ENCODE results near the gene SAMD5.

The SAMD5 gene

DNA sequence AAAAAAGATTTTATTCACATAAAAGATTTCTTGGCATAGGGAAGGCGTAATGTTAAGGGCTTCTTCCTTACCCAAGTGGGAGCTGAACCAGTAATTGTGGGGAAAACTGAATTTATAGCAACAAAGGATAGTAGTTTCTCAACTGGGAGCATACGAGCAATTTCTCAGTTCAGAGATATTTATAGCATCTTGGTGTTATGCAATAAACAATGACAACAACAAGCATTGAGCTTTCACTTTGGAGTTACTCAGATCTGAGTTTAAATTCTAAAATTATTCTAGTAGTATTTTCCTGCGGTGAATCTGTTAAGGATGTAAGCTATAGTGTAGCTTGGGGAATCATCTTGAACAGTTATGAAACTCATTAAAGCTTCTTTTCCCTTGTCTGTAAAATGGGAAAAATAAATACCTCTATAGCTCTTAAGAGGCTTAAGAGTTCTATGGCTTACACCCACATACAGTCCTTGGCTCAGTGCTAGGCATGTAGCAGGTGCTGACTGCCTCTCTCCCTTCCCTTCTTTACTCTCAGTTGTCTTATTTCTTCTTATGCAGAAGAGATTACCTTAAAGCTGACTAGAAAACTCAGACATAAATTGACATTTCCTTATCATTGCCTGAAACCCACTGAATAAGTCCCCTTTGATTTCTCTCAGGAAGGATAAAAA, 58.8 kb downstream of the SAMD5 start:
- DNase-seq (ENCODE audit: low read depth) = no peak

DNA sequence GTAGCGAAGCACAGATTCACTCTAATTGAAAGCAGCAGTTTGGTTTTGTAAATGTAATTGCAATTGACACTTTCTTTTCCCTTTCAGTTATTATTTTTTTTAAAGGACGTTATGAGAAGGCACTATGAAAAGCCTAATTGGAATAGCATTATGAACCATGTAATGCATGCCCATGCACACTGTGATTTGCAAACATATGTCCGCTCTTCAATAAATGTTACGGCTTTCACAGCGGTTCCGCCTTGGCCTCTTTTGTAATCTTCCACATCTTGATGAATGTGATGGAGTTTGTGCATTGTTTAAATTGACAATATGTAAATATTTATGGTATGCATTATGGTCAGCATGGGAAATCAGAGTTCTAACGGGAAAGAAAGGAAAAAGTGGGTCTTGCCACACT, 61.3 kb downstream of the SAMD5 start:
- no peak for DNase-seq (ENCODE audit: low read depth)

DNA sequence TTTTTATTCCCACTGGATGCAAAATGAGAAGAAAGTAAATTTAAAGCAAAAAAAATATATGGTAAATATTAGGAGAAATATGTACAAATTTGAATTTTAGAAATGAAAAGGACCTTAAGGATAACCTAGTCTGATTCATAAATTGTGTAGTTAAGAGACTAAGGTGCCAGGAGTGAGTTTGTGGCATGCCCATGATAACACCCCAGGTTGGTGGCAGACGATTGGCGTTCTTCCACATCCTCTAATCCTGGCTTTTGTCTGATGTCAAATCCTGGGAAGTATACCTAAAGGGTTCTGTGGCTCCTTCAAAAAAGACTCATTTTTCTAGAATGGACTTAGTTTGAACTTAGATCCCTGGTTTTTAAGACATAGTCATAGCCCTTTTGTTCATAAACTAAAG, 62.2 kb downstream of the SAMD5 start:
- no peak for DNase-seq (ENCODE audit: low read depth)

DNA sequence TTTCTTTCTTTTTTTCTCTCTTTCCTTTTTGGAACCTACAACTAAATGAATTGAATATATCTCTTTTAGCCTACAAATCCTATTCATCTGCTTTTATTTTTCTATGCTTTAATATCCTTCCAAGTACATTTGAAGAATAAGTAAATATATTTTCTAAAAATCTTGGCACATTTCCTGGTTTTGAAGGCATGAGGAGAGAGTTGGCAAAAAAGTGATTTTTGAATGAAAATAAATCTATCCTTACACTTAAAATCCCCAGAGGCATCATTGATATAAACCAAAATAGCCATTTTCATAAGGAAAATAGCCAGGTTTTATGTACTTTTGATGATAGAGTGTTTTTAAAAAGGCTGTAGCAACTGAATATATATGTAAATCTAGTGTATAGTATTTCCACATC, 69.0 kb downstream of the SAMD5 start:
- no peak for DNase-seq (ENCODE audit: low read depth)

DNA sequence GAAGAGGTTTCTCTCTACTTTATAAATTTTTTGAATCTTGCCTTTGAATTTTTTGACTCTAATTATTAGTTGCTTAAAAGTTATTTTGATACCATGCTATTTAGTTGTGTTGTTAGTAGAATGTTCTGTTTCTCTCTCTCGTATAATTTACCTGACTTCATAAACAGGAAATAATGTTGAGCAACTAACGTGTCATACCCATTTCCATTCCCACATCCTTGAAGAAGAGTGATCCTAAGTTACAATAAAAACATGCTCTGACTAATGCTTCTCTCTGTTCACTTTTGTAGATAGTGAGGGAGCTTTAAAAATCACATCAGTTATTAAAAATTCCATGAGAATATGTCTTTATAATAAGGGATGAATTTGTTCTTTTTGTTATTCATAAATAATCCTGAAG, 69.7 kb downstream of the SAMD5 start:
- no peak for DNase-seq (ENCODE audit: low read depth)

DNA sequence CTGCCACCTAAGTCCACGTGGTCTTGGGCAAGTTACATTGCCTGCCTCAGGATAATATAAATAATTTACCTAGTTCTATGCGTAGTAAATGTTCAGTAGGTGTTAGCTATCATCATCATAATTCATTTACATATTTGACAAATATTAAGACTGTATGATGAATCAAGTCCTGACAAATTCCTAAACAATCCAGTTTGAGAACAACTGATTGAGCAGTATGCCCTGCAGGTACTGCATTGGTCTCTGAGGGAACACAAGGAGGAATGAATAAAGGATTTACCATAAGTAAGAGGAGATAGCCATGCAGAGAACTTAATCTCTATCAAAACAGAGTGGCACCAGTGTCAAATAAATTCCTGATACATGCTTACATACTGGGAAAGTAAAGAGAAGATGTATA, 70.4 kb downstream of the SAMD5 start:
- no peak for DNase-seq (ENCODE audit: low read depth)

DNA sequence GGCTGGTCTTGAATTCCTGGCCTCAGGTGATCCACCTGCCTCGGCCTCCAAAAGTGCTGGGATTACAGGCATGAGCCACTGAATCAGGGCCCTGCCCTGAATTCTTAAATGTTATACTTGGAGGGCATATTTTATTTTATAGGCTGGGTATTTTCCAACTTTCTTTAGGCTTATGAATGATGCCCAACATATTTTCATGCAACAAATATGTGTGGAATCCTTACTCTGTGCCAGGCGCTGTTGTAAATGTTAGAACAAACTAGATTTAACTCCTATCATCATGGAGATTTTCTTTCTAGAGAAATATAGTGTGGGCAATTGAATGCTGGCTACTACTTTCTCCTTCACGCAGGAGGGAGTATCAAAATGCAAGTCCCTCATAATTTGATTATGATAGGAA, 71.2 kb downstream of the SAMD5 start:
- DNase-seq (ENCODE audit: low read depth) = no peak

DNA sequence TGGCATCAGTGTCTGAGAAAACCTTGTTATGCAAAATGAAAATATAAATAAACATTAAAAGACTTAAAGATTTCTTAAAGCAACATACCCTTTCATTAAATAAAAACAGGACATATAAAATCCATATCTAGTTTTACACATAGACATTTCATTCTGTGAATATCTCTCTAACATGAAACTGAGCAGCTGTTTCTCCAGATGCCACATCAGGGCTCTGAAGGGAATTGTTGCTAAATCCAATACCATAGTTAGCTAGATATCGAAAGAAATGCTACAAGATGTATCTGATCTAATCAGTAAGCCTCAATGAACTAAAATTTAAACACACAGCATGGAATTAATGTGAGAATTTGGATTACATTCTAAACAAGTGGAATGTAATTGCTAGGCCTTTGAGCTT, 74.5 kb downstream of the SAMD5 start:
- DNase-seq (ENCODE audit: low read depth) = no peak

DNA sequence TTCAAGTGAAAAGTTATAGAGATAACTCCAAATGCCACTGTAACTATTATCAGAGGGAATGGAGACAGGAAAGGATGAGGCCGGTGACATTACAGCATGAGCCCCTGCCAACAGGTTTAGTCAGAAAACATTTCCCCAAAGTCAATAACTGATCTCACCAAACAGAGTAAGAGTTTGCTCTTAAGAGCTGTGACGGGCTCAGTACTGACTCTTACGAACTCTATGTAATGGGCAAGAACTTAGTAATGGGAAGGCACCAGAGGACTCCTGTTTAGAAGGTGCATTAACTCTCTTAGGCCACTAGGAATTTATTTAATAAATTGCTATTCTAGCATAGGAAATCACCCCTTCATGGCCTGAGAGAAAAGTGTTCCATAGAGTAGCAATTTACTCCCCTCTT, 76.8 kb downstream of the SAMD5 start:
- no peak for DNase-seq (ENCODE audit: low read depth)

DNA sequence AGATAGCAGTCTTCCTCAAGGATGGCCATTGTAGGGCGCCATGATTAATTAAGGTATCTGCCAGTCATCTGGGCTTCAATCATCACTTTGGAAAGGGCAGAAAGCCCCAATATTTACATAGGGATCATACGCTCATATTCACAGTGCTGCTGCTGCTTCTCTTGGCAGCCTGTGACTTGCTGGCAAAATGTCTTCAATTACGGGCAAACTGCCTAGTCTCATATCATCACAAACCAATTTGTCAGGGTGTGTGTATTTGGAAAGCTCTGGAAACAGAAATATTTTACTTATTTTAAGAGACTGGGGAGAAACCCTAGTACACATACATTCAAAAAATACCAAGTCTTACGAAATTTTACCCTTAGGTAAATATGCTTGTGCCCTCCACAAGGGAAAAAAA, 77.6 kb downstream of the SAMD5 start:
- no peak for DNase-seq (ENCODE audit: low read depth)

DNA sequence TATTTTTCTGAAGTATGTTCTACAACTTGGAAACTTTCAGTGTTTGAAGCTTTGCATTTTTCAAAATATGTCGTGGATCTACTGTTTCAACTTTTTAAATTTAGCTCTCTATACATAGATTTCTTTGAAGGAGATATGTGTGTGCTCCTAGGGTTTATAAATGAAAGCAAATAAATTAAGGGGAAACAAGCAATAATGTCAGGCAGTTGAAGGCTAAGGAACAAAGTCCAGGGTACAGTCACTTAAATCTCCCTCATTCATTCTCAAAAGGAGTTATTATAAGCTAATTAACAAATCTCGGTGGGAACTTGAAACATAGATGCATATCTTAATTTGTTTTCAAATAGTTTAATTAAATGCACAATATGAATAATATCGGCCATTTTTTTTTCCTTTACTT, 79.4 kb downstream of the SAMD5 start:
- no peak for DNase-seq (ENCODE audit: low read depth)

DNA sequence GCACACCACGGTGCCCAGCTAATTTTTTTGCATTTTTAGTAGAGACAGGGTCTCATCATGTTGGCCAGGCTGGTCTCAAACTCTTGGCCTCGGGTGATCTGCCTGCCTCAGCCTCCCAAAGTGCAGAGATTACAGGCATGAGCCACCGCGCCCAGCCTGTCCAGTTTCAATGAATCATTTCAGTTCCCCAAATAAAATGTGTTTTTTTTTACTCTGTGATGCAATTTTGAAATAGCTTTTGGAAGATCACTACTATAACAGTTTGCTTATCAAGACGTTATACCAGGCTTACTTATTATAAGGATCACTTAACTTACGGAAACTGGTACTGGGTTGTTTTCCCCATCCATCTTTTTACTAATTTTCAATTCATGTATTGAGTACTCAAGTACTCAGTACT, 80.0 kb downstream of the SAMD5 start:
- DNase-seq (ENCODE audit: low read depth) = no peak

DNA sequence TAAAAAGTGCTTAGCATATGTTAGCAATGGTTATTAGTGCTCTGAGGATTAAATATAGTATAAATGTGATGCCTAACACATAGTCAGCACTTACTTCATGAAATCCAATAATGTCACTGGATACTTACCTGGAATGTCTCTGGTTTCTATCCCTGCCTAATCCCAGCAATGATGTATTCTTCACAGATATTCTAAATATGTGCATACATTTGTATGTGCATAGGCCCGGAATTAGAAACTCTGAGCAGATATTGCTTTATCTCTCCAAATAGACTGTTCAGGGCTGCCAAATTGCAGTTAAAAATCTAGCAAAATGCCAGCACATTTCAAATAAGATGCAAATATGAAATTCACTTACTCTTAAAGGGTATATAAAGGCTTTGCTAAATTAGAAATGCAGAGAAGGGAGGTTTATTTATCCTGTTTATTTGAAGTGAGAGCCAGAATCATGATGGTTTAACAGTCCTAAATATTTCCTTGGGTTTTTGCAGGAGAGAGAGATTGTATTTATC, 81.3 kb downstream of the SAMD5 start:
- no peak for DNase-seq (ENCODE audit: low read depth)

DNA sequence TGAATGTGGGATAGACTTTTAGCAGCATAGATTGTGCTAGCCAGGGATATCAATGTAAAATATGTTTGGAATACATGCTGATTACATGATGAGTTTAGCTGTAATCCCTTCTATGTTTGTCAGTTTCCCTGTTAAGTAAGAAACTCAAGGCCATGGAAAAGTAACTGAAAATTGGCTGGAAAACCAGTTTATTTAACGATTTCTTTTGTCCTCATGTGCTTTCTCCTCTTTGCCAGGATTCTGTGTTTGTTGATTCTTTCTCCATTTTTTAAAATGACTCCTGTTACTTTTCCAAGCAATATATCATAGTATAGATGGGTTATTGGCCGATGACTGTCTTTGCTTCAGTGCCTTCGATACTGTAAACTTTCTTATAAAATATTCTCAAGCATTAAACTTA, 87.5 kb downstream of the SAMD5 start:
- no peak for DNase-seq (ENCODE audit: low read depth)

DNA sequence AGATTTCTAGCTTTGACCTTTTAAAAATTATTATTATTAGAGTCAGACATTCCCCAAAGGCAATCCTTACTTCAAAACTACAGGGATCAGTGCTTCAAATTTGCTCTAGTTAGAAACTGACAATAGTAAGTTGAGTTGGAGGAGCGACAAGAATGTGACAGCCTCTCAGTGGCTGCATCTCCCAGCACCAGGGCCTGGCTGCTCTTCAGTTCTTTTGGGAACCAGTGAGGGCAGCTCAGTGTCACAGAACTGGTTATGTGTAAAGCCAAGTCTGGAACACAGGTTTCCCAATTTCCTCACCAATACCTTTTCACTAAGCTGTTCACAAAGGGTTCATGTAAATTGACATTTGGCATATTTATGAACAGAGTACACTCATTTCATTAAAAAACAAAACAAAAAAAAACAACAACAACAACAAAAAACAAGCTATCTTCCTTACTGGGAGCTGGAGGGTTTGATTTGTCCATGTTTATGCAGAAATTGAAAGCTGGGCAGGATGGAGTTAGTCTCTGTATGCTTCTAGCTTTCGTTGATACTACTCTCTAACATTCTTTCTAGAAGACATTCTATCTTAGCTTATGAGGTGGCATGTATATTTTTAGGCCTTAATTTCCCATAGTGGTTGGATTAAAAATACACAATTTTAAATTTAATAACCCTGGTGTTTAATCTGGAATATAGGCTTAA, 95.0 kb downstream of the SAMD5 start:
- DNase-seq (ENCODE audit: low read depth) = no peak

DNA sequence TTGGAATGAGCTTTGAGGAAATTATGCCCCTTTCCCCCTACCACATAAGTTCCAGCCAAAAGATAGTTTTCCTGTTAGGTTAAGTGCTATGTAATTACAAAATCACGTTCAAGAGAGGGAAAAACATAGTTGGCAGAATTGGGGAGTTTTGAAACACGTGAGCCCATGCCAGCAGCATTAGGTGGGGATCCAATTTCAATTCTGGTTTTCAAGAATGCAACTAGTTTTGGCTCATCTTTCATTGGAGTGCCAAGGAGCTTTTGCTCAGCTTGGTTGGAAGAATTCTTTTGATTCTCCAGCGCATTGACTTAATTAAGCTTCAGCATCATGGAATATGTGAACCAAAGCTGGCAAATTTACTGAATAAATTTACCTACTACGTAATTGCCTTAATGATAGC, 95.9 kb downstream of the SAMD5 start:
- no peak for DNase-seq (ENCODE audit: low read depth)

DNA sequence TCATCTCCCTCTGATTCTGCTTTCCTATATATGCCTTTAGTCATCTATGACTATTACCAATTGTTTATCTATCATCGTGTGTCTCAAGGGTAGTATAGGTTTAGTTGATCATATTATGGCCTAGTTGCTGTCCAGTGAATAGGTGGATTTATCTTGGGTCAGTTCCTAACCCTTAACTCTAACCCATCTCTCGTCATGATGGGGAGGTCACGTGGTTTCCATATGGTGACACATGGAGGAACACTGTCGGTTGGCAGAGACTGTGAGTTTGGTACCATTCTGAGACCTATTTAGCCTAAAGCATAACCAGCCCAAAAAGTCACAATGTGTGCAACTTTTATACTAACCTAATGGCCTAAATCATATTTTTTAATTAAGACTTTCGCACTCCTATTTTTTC, 103.5 kb downstream of the SAMD5 start:
- no peak for DNase-seq (ENCODE audit: low read depth)

DNA sequence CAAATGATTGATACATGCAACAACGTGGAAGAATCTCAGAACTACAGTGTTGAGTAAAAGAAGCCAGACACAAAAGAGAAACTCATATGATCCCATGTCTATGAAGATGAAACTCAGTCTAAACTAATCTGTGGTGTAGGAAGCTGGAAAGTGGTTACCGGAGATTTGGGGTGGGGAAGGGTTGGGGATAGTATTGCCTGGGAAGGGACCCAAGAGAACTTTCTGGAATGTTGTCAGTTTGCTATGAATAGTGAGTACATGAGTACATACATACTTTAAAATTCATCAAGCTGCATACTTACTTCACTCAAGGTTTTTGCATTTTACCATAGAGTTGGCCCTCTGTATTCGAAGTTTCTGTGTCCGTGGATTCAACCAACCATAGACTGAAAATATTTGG, 106.0 kb downstream of the SAMD5 start:
- DNase-seq (ENCODE audit: low read depth) = no peak

DNA sequence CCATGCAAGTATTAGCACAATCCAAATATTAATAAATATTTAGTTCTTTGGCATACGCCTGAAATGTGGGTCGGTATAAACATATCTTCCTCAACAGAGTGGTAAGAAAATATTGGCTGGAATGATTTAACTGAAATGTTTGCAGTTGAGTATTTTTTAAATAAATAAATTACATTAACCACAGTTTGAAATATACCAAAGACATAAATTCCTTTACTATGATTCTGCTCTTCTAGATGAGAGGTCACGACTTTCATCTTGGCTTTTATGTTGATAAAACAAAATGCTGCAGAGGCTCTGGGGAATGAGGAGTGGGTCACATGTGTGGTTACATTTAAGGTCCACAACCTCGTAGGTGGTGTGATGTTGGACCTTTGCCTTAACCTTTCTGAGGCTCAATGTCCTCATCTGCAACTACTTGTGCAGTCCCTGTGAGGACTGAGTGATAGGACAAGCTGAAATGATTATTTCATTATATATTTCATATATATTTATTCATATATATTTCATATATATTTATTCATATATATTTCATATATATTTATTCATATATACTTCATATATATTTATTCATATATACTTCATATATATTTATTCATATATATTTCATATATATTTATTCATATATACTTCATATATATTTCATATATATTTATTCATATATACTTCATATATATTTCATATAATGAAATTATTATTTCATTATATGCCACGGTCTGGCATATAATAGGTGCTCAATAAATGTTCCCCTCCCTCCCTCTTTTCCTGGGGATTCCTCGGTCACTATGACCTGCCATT, 107.4 kb downstream of the SAMD5 start:
- DNase-seq (ENCODE audit: low read depth) = no peak

DNA sequence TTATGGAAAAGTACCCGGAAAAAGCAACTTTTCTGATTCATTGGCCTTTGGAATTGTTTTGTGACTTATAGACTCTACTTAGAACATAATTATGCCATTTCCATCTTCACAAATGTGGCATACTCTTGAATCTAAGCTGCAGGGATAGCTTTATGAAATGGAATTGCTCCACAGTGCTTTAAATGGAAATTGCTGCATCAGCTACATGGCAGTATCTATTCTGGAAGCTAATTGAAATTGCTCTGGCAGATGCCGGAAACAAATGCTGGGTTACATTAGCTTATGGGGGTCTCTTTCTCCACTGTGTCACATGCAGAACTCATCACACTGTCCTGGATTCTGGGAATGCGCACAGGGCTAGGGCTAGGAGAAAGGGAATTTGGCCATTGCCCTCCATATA, 108.9 kb downstream of the SAMD5 start:
- no peak for DNase-seq (ENCODE audit: low read depth)

DNA sequence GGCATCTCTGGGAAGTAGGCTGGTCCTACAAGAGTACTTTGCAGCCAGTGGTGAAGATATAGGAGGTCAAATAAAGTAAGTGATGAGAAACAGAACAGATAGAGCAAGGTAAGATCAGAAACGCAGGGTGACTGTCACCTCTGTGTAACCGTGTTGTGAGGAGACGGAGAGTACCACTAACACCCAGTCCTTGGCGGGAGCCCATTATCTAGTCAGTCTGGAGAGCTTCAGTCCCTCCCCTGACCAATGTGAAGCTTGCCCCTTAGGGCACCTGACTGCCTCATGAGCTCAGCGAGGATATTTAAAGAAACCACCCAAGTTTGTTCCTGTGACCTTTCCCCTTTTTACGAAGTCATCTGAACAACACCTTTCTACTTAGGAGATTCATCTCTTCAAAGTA, 110.0 kb downstream of the SAMD5 start:
- DNase-seq (ENCODE audit: low read depth) = no peak

DNA sequence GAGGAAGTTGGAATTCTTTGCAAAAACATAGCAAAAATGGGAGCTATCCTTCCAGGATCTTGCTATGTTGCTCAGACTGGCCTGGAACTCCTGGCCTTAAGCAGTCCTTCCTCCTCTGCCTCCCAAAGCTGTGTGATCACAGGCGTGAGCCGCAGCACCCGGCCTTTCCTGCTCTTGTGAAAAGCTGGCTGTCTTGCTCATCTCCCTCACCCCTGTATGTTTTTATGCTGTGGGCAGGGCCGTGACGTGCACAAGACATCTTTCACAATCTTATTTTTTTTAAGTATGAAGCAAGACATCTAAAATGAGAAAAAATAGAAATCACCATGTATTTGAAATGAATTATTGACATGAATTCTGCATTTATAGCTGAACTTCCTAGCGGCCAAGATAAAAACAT, 110.4 kb downstream of the SAMD5 start:
- no peak for DNase-seq (ENCODE audit: low read depth)

Measured in stimulated activated CD8-positive, alpha-beta memory T cell treated with anti-CD3 and anti-CD28 coated beads, Interleukin-7, amount 100 ng/mL, for 24 hours (primary cell).